Progenitor cell of endocrine pancreas (in vitro differentiated cells): ENCODE measurements around the gene TMEM150B. TPM values are rescaled to one million over a fixed set of nuclear protein-coding genes. Genes with fewer than 3 reads are reported as not detected.

Experiments used
- DNase-seq: peaks from one replicate; pipeline ENCODE4 v3.0.0; 2021; ENCODE audit warnings: low spot score; ENCODE audit not compliant: unreplicated experiment
- H3K27ac Mint-ChIP-seq: 2 replicates; pipeline ENCODE4 v1.8.0; 2021; ENCODE audit warnings: mild to moderate bottlenecking, moderate library complexity, mixed read lengths
- H3K27me3 Mint-ChIP-seq: 2 replicates; pipeline ENCODE4 v1.8.0; 2021; ENCODE audit warnings: mixed read lengths
- H3K36me3 Mint-ChIP-seq: 2 replicates; pipeline ENCODE4 v1.8.0; 2022; ENCODE audit warnings: mixed read lengths; ENCODE audit not compliant: insufficient read depth
- H3K4me1 Mint-ChIP-seq: 2 replicates; pipeline ENCODE4 v1.8.0; 2021; ENCODE audit warnings: low read depth, mixed read lengths
- H3K4me3 Mint-ChIP-seq: 2 replicates; pipeline ENCODE4 v1.8.0; 2021; ENCODE audit warnings: low read depth, mild to moderate bottlenecking, moderate library complexity, mixed read lengths
- H3K9me3 Mint-ChIP-seq: 2 replicates; pipeline ENCODE4 v1.8.0; 2021; ENCODE audit warnings: low read depth, mixed read lengths
- CTCF ChIP-seq: fragments of 200-600 bp; sonication (generic); IDR thresholded peaks from one replicate; pipeline ENCODE4 v1.5.0; 2021; ENCODE audit warnings: antibody characterized with exemption, mild to moderate bottlenecking; ENCODE audit not compliant: unreplicated experiment
- total RNA-seq: library from RNA; stranded (reverse); gene quantifications from 2 replicates; pipeline ENCODE4 v1.2.1, GENCODE V29; 2021

TMEM150B gene
- total RNA-seq, 1 donor from 2014 or later, result not detected

- no peaks in the 10 kb centered on the region for H3K9me3 Mint-ChIP-seq
- H3K4me1 Mint-ChIP-seq, result no peaks in the 10 kb centered on the region
Measured at GRCh38 chr19:55305983-55306562, 19.1 kb downstream of the TMEM150B start.

GRCh38 chr19:55305491-55305890 is 19.6 kb downstream of the TMEM150B start:
- peaks cover 18% of the 10 kb centered on the region for H3K36me3 Mint-ChIP-seq
- H3K9me3 Mint-ChIP-seq, result no peaks in the 10 kb centered on the region
- H3K4me3 Mint-ChIP-seq, result no peak overlapping the region
- no peak overlapping the region for H3K27ac Mint-ChIP-seq
- H3K4me1 Mint-ChIP-seq, result no peaks in the 10 kb centered on the region
- no peak for DNase-seq
- no peaks in the 10 kb centered on the region for H3K27me3 Mint-ChIP-seq
- no peak for TF ChIP-seq CTCF

More at GRCh38 chr19:55305983-55306562, 19.1 kb downstream of the TMEM150B start:
- no peak for TF ChIP-seq CTCF
- Mint-ChIP-seq H3K27ac (peak overlapping the region; percentile 49), H3K27me3 (no peaks in the 10 kb centered on the region), H3K4me3 (no peak overlapping the region), H3K36me3 (peaks cover 16% of the 10 kb centered on the region)
- no peak for DNase-seq

- Mint-ChIP-seq H3K36me3 (peaks cover 16% of the 10 kb centered on the region), H3K4me3 (no peak overlapping the region), H3K4me1 (no peaks in the 10 kb centered on the region), H3K9me3 (no peaks in the 10 kb centered on the region), H3K27me3 (no peaks in the 10 kb centered on the region), H3K27ac (no peak overlapping the region)
- TF ChIP-seq CTCF, result no peak
- DNase-seq, result no peak
Measured at GRCh38 chr19:55304980-55305379, 20.2 kb downstream of the TMEM150B start.

GRCh38 chr19:55304279-55304978 is 20.7 kb downstream of the TMEM150B start:
- Mint-ChIP-seq H3K9me3 (no peaks in the 10 kb centered on the region), H3K4me1 (no peaks in the 10 kb centered on the region), H3K27me3 (no peaks in the 10 kb centered on the region), H3K36me3 (peaks cover 19% of the 10 kb centered on the region), H3K4me3 (no peak overlapping the region), H3K27ac (no peak overlapping the region)
- TF ChIP-seq CTCF, result no peak
- DNase-seq, result no peak

- no peaks in the 10 kb centered on the region for H3K4me1 Mint-ChIP-seq
- H3K36me3 Mint-ChIP-seq, result peaks cover 17% of the 10 kb centered on the region
- no peak overlapping the region for H3K4me3 Mint-ChIP-seq
- no peak for DNase-seq
- no peaks in the 10 kb centered on the region for H3K27me3 Mint-ChIP-seq
- H3K27ac Mint-ChIP-seq, result no peak overlapping the region
- no peaks in the 10 kb centered on the region for H3K9me3 Mint-ChIP-seq
- no peak for TF ChIP-seq CTCF
Measured at GRCh38 chr19:55303477-55303876, 21.7 kb downstream of the TMEM150B start.
